Neural cell (in vitro differentiated cells): Measurements from ENCODE around the gene AQP2. TPM values are rescaled to one million over a fixed set of nuclear protein-coding genes. Genes with fewer than 3 reads are reported as not detected.

Experiments
- H2AFZ ChIP-seq: fragments of 200-600, 300-800 bp; sonication (generic), shearing (Covaris generic); 2 replicates; pipeline ENCODE4 v1.6.0; 2014; ENCODE audit warnings: low read depth, mild to moderate bottlenecking, antibody characterized with exemption, low read length, moderate library complexity
- H3F3A ChIP-seq: fragments of 200-600 bp; shearing (Covaris generic); 2 replicates; pipeline ENCODE4 v1.6.1; 2016; ENCODE audit warnings: mild to moderate bottlenecking, moderate library complexity, mixed read lengths, antibody characterized with exemption, low read length; ENCODE audit not compliant: insufficient read depth, poor library complexity, severe bottlenecking
- H3K27ac ChIP-seq: fragments of 200-600, 300-800 bp; sonication (generic), shearing (Covaris generic); 2 replicates; pipeline ENCODE4 v1.5.1; 2014; ENCODE audit warnings: mild to moderate bottlenecking, low read length, moderate library complexity
- H3K27me3 ChIP-seq: fragments of 300-800, 200-600 bp; sonication (generic), shearing (Covaris generic); 2 replicates; pipeline ENCODE4 v1.6.0; 2014; ENCODE audit warnings: mild to moderate bottlenecking, low read depth, low read length, moderate library complexity; ENCODE audit not compliant: insufficient read depth
- H3K36me3 ChIP-seq: fragments of 300-800, 200-600 bp; sonication (generic), shearing (Covaris generic); 2 replicates; pipeline ENCODE4 v1.5.1; 2014; ENCODE audit warnings: mild to moderate bottlenecking, antibody characterized with exemption, low read length, moderate library complexity; ENCODE audit not compliant: insufficient read depth
- H3K4me2 ChIP-seq: fragments of 300-800, 200-600 bp; sonication (generic), shearing (Covaris generic); 2 replicates; pipeline ENCODE4 v1.6.0; 2014; ENCODE audit warnings: mild to moderate bottlenecking, low read length
- H3K4me3 ChIP-seq: fragments of 300-800, 200-600 bp; sonication (generic), shearing (Covaris generic); 2 replicates; pipeline ENCODE4 v1.5.1; 2014; ENCODE audit warnings: mild to moderate bottlenecking, low read length, moderate library complexity
- H3K79me2 ChIP-seq: fragments of 200-600 bp; shearing (Covaris generic); replicated peaks from 2 replicates; pipeline ENCODE4 v1.6.0; 2014; ENCODE audit warnings: mild to moderate bottlenecking, low read length, moderate library complexity; ENCODE audit not compliant: insufficient read depth
- H3K9ac ChIP-seq: fragments of 300-800, 200-600 bp; sonication (generic), shearing (Covaris generic); 2 replicates; pipeline ENCODE4 v1.6.1; 2016; ENCODE audit warnings: mild to moderate bottlenecking, low read length, mixed read lengths
- H3K9me2 ChIP-seq: fragments of 200-600 bp; shearing (Covaris generic); 2 replicates; pipeline ENCODE4 v1.6.1; 2016; ENCODE audit warnings: mild to moderate bottlenecking, low read length, mixed read lengths; ENCODE audit not compliant: insufficient read depth
- H3K9me3 ChIP-seq: fragments of 200-600, 300-800 bp; sonication (generic), shearing (Covaris generic); 2 replicates; pipeline ENCODE4 v1.6.1; 2016; ENCODE audit warnings: mild to moderate bottlenecking, mixed run types, low read length, moderate library complexity, mixed read lengths
- H4K20me1 ChIP-seq: fragments of 200-600 bp; shearing (Covaris generic); 2 replicates; pipeline ENCODE4 v1.6.1; 2016; ENCODE audit warnings: mild to moderate bottlenecking, mixed run types; ENCODE audit not compliant: insufficient read depth
- EP300 ChIP-seq: fragments of 450-650 bp; conservative IDR thresholded peaks from 2 replicates; pipeline ENCODE4 v1.6.1; 2014; ENCODE audit warnings: antibody characterized with exemption, mild to moderate bottlenecking, moderate library complexity; ENCODE audit not compliant: poor library complexity, severe bottlenecking
- EZH2 ChIP-seq: fragments of 200-600, 300-800 bp; shearing (Covaris generic), sonication (generic); IDR thresholded peaks from 2 replicates; pipeline ENCODE4 v1.6.1; 2014; ENCODE audit warnings: antibody characterized with exemption, low read length, borderline replicate concordance, mild to moderate bottlenecking; ENCODE audit not compliant: insufficient read depth, poor library complexity, severe bottlenecking
- MXI1 ChIP-seq: fragments of 450-650 bp; conservative IDR thresholded peaks from 2 replicates; pipeline ENCODE4 v1.6.1; 2014; ENCODE audit warnings: antibody characterized with exemption, mild to moderate bottlenecking; ENCODE audit not compliant: poor library complexity, severe bottlenecking
- POLR2AphosphoS5 ChIP-seq: IDR thresholded peaks from 2 replicates; pipeline ENCODE4 v1.6.1; 2012
- RAD21 ChIP-seq: fragments of 450-650 bp; conservative IDR thresholded peaks from 2 replicates; pipeline ENCODE4 v1.6.1; 2014; ENCODE audit warnings: antibody characterized with exemption, mild to moderate bottlenecking, moderate library complexity
- SMC3 ChIP-seq: fragments of 450-650 bp; conservative IDR thresholded peaks from 2 replicates; pipeline ENCODE4 v1.6.1; 2014; ENCODE audit warnings: antibody characterized with exemption, mild to moderate bottlenecking, moderate library complexity; ENCODE audit not compliant: poor library complexity
- TAF1 ChIP-seq: IDR thresholded peaks from 2 replicates; pipeline ENCODE4 v1.6.1; 2012; ENCODE audit warnings: low read depth
- polyA plus RNA-seq: library from polyadenylated mRNA; depleted of rRNA; stranded (reverse); fragments of >200 nt; gene quantifications from 2 replicates; pipeline ENCODE4 v1.2.3, GENCODE V29; 2014
- TF ChIP-seq, protein P1 (sequence below): IDR thresholded peaks from 2 replicates; pipeline ENCODE4 v1.6.1; 2012; ENCODE audit warnings: borderline replicate concordance
- TF ChIP-seq, protein P2 (sequence below): fragments of 450-650 bp; IDR thresholded peaks from 2 replicates; pipeline ENCODE4 v1.5.1; 2014; ENCODE audit warnings: antibody characterized with exemption, mild to moderate bottlenecking, moderate library complexity; ENCODE audit not compliant: poor library complexity, severe bottlenecking

The AQP2 gene
- polyA plus RNA-seq, 1 donor from 2014 or later, result not detected

DNA sequence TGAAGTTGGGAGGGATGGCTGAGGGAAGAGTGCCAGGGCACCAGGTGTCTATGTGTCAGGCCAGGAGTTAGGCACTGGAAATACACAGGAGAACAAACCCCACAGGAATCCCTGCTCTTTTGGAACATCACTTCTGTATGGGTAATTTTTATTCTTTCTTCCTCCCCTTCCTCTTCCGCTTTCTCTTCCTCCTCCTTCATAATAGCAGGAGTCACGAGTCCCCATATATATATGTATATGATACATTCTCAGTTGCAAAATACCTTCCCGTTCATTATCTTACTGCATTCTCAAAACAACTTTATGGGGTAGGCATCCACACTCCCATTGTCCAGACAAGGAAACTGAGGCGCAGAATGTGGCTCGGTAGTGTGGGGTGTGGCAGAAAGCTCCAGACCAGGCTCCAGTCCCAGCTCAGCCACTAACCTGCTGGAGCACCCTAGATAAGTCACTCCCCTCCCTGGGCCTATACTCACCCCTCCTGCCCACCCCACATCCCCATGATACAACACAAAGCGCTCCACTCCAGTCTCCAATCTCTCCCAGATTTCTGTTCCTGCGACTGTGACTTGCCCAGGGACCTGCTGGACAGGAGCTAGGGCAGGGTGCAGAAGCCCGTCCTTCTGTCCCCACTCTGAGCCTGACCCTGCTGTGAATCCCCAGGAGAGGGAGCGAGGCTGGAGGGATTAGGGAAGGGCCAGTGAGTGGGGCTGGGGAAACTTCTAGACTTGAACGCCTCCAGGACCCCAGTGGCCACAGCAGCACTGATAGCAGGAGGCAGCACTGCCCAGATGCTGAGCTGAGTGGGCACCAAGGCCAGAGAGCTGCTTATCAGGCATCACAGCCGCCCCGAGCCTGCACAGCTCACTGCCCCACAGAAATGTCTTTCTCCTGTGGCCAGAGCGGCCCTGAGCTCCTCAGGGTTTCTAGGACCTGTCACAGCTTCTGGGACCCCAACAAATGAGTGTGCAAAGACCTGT, 1.4 kb upstream of the AQP2 start:
- no peak overlapping the region for H3K4me3 ChIP-seq
- H3F3A ChIP-seq, result no peaks in the 10 kb centered on the region
- no peak overlapping the region for H2AFZ ChIP-seq
- H3K36me3 ChIP-seq, result no peaks in the 10 kb centered on the region
- H3K9me2 ChIP-seq, result no peaks in the 10 kb centered on the region
- H4K20me1 ChIP-seq, result no peaks in the 10 kb centered on the region
- H3K27ac ChIP-seq, result no peak overlapping the region
- H3K79me2 ChIP-seq, result no peaks in the 10 kb centered on the region
- no peak overlapping the region for H3K4me2 ChIP-seq
- TF ChIP-seq EP300, result no peak
- H3K27me3 ChIP-seq, result no peaks in the 10 kb centered on the region
- H3K9me3 ChIP-seq, result no peaks in the 10 kb centered on the region
- H3K9ac ChIP-seq, result no peak overlapping the region

DNA sequence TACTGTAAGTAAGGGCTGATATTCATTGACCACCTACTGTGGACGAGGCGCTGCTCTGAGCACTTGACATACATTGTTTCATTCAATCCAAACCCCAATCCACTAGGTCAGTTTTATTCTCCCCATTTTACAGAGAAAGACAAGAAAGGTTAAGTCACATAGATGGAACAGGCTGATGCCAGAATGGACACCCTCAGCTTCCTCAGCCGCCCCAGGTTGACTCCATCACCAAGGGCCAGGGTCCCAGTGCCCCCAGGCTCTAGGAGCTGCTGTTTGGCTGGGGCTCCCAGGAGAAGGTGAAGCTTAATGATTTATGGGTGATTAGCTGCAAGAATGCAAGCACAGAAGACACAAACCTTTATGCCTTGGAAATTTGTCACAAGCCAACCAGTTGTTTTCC, 671 bp upstream of the AQP2 start:
- no peak overlapping the region for H3K27ac ChIP-seq
- no peaks in the 10 kb centered on the region for H3K9me3 ChIP-seq
- no peak overlapping the region for H3K9ac ChIP-seq
- H3K27me3 ChIP-seq, result no peaks in the 10 kb centered on the region
- H3F3A ChIP-seq, result no peaks in the 10 kb centered on the region
- H3K4me2 ChIP-seq, result no peak overlapping the region
- H3K36me3 ChIP-seq, result no peaks in the 10 kb centered on the region
- no peak overlapping the region for H2AFZ ChIP-seq
- no peaks in the 10 kb centered on the region for H4K20me1 ChIP-seq
- H3K4me3 ChIP-seq, result no peak overlapping the region
- H3K9me2 ChIP-seq, result no peaks in the 10 kb centered on the region
- H3K79me2 ChIP-seq, result no peaks in the 10 kb centered on the region
- TF ChIP-seq SMC3, result no peak
- TF ChIP-seq EP300, result no peak
- TF ChIP-seq EZH2, result no peak
- TF ChIP-seq, protein P1, sequence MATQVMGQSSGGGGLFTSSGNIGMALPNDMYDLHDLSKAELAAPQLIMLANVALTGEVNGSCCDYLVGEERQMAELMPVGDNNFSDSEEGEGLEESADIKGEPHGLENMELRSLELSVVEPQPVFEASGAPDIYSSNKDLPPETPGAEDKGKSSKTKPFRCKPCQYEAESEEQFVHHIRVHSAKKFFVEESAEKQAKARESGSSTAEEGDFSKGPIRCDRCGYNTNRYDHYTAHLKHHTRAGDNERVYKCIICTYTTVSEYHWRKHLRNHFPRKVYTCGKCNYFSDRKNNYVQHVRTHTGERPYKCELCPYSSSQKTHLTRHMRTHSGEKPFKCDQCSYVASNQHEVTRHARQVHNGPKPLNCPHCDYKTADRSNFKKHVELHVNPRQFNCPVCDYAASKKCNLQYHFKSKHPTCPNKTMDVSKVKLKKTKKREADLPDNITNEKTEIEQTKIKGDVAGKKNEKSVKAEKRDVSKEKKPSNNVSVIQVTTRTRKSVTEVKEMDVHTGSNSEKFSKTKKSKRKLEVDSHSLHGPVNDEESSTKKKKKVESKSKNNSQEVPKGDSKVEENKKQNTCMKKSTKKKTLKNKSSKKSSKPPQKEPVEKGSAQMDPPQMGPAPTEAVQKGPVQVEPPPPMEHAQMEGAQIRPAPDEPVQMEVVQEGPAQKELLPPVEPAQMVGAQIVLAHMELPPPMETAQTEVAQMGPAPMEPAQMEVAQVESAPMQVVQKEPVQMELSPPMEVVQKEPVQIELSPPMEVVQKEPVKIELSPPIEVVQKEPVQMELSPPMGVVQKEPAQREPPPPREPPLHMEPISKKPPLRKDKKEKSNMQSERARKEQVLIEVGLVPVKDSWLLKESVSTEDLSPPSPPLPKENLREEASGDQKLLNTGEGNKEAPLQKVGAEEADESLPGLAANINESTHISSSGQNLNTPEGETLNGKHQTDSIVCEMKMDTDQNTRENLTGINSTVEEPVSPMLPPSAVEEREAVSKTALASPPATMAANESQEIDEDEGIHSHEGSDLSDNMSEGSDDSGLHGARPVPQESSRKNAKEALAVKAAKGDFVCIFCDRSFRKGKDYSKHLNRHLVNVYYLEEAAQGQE, result no peak
- TF ChIP-seq MXI1, result no peak
- no peak for TF ChIP-seq POLR2AphosphoS5
- TF ChIP-seq, protein P2, sequence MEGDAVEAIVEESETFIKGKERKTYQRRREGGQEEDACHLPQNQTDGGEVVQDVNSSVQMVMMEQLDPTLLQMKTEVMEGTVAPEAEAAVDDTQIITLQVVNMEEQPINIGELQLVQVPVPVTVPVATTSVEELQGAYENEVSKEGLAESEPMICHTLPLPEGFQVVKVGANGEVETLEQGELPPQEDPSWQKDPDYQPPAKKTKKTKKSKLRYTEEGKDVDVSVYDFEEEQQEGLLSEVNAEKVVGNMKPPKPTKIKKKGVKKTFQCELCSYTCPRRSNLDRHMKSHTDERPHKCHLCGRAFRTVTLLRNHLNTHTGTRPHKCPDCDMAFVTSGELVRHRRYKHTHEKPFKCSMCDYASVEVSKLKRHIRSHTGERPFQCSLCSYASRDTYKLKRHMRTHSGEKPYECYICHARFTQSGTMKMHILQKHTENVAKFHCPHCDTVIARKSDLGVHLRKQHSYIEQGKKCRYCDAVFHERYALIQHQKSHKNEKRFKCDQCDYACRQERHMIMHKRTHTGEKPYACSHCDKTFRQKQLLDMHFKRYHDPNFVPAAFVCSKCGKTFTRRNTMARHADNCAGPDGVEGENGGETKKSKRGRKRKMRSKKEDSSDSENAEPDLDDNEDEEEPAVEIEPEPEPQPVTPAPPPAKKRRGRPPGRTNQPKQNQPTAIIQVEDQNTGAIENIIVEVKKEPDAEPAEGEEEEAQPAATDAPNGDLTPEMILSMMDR, result no peak
- TF ChIP-seq TAF1, result no peak
- no peak for TF ChIP-seq RAD21
